Measurements from ENCODE around the gene EBI3.
A peak's percentile ranks its signal among the peaks of the same experiment; 100 is the strongest.
"Not testable (repeated sequence)": the region's sequence is repeated elsewhere in the genome, so short reads cannot be mapped to it uniquely, and the experiment has no call there.

Gene EBI3

DNA sequence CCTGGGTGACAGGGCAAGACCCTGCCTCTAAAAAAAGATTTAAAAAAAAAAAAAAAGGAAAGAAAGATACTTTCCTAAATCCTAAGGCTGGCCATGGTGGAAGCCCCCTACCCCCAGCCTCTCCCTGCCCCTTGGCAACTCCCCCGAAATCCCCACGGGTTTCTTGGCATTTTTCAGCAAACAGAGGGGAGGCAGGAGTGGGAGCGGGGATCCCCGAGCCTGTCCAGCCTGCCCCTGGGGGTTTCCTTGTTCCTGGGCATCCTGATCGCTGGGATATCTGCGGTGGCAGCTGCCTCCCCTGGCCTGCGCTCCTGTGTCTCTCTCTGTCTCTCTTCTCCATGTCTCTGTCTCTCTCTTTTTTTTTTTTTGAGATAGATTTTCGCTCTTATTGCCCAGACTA lies 3.4 kb upstream of the EBI3 start:
- DNase-seq (ENCODE audit: low read depth), result no peak

GRCh38 chr19:4227771-4228170 lies 1.6 kb upstream of the EBI3 start:
- TF ChIP-seq, protein P1, sequence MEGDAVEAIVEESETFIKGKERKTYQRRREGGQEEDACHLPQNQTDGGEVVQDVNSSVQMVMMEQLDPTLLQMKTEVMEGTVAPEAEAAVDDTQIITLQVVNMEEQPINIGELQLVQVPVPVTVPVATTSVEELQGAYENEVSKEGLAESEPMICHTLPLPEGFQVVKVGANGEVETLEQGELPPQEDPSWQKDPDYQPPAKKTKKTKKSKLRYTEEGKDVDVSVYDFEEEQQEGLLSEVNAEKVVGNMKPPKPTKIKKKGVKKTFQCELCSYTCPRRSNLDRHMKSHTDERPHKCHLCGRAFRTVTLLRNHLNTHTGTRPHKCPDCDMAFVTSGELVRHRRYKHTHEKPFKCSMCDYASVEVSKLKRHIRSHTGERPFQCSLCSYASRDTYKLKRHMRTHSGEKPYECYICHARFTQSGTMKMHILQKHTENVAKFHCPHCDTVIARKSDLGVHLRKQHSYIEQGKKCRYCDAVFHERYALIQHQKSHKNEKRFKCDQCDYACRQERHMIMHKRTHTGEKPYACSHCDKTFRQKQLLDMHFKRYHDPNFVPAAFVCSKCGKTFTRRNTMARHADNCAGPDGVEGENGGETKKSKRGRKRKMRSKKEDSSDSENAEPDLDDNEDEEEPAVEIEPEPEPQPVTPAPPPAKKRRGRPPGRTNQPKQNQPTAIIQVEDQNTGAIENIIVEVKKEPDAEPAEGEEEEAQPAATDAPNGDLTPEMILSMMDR (conservative IDR thresholded peaks at IDR 0.05; ENCODE audit: control insufficient read depth, insufficient read depth, low read depth, low read length), result no peak
- DNase-seq (ENCODE audit: low read depth), result no peak

More for the DNA sequence above, 3.4 kb upstream of the EBI3 start:
- H3K4me3 ChIP-seq (ENCODE audit: control insufficient read depth, low read depth, low read length), result no peak overlapping the region
- TF ChIP-seq, protein P1 (conservative IDR thresholded peaks at IDR 0.05; ENCODE audit: control insufficient read depth, insufficient read depth, low read depth, low read length), result no peak

DNA sequence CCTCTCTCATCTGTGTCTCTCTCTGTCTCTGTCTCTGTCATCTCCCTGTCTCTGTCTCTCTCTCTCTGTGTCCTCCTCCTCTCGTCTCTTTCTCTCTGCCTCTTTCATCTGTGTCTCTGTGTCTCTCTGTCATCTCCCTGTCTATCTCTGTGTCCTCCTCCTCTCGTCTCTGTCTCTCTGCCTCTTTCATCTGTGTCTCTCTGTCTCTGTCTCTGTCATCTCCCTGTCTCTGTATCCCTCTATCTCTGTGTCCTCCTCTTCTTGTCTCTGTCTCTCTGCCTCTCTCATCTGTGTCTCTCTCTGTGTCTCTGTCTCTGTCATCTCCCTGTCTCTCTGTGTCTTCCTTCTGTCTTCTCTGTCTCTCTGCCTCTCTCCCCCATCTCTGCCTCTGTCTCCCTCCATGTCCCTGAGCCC lies 551 bp upstream of the EBI3 start:
- H3K4me3 ChIP-seq (ENCODE audit: control insufficient read depth, low read depth, low read length), result no peak overlapping the region
- TF ChIP-seq, protein P1 (conservative IDR thresholded peaks at IDR 0.05; ENCODE audit: control insufficient read depth, insufficient read depth, low read depth, low read length), result no peak
- no peak for DNase-seq (ENCODE audit: low read depth)

More at GRCh38 chr19:4227771-4228170, 1.6 kb upstream of the EBI3 start:
- H3K4me3 ChIP-seq (ENCODE audit: control insufficient read depth, low read depth, low read length), result no peak overlapping the region

- DNase-seq (ENCODE audit: low read depth); H3K4me3 ChIP-seq (ENCODE audit: control insufficient read depth, low read depth, low read length): not testable (repeated sequence)
Measured at GRCh38 chr19:4230237-4230636, 914 bp downstream of the EBI3 start.

DNA sequence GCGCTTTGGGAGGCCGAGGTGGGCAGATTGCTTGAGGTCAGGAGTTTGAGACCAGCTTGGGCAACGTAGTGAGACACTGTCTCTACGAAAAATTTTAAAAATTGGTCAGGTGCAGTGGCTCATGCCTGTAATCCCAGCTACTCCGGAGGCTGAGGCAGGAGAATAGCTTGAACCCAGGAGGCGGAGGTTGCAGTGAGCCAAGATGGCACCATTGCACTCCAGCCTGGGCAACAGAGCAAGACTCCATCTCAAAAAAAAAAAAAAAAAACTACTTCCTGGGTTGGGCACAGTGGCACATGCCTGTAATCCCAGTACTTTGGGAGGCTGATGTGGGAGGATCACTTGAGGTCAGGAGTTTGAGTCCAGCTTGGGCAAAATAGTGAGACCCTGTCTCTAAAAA lies 2.2 kb downstream of the EBI3 start:
- not testable (repeated sequence) for H3K4me3 ChIP-seq (ENCODE audit: control insufficient read depth, low read depth, low read length); DNase-seq (ENCODE audit: low read depth)

DNA sequence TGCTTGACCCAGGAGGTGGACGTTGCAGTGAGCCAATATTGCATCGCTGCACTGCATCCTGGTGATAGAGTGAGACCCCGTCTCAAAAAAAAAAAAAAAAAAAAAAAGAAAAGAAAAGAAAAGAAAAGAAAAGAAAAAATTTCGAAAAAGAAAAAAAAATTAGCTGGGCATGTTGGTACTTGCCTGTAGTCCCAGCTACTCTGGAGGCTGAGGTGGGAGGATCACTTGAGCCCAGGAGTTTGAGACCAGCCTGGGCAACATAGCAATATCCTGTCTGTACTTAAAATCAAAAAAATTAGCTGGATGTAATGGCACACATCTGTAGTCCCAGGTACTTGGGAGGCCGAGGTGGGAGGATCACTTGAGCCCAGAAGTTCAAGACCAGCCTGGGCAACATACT lies 2.8 kb downstream of the EBI3 start:
- not testable (repeated sequence) for DNase-seq (ENCODE audit: low read depth); H3K4me3 ChIP-seq (ENCODE audit: control insufficient read depth, low read depth, low read length)

GRCh38 chr19:4232614-4233281 lies 3.4 kb downstream of the EBI3 start:
- no peak overlapping the region for H3K4me3 ChIP-seq (ENCODE audit: control insufficient read depth, low read depth, low read length)
- DNase-seq (ENCODE audit: low read depth), result no peak
- TF ChIP-seq, protein P1 (conservative IDR thresholded peaks at IDR 0.05; ENCODE audit: control insufficient read depth, insufficient read depth, low read depth, low read length), result no peak

DNA sequence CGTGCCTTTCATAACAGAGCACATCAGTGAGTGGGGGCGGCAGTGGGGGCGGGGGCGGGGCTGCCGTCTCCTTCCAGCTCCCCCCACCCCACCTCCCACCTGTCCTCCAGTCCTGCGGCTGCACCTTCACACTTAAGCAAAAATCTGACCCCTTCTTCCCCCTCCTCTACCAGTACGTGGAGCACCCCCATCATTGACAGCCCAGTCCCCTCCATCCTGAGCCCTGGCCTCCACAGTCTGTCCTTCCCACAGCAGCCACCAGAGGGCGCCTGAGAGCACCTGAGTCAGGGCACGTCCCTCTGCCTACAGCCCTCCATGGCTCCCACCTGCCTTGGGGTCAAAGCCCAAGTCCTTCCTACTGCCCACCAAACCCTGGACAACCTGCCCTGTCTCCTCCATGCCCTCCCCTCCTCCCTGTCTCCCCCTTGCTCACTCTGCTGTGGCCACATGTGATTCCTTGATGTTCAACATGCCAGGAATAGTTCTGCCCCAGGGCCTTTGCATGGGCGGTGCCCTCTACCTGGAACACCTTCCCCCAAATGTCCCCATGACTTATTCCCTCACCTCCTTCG lies 4.0 kb downstream of the EBI3 start:
- TF ChIP-seq, protein P1 (conservative IDR thresholded peaks at IDR 0.05; ENCODE audit: control insufficient read depth, insufficient read depth, low read depth, low read length), result peak; percentile 64
- peak; percentile 25 for DNase-seq (ENCODE audit: low read depth)
- H3K4me3 ChIP-seq (ENCODE audit: control insufficient read depth, low read depth, low read length), result no peak overlapping the region

Data from fibroblast of mammary gland (primary cell).